K562 (cell line): ENCODE results near the gene FEV. TPM values are rescaled to one million over a fixed set of nuclear protein-coding genes. Genes with fewer than 3 reads are reported as not detected.

ENCODE experiments used
- BRCA1 ChIP-seq, 2 experiments: fragments of 450-650 bp in 1 of 2; sonication (generic) in 1 of 2; formaldehyde crosslinking in 1 of 2; IDR thresholded peaks; 2 replicates each; pipeline versions ENCODE4 v1.5.0 to v1.6.1; 2017 to 2020; ENCODE audit warnings: mild to moderate bottlenecking in 1 of 2, missing genetic modification reagents in 1 of 2
- CREB5 ChIP-seq: fragments of 250-450 bp; sonication (Bioruptor Pico); IDR thresholded peaks from 2 replicates; pipeline ENCODE4 v1.5.0; 2020; ENCODE audit warnings: mild to moderate bottlenecking
- EHMT2 ChIP-seq: fragments of 450-650 bp; IDR thresholded peaks from 2 replicates; pipeline ENCODE4 v1.6.1; 2018; ENCODE audit warnings: antibody characterized with exemption
- KLF1 ChIP-seq: fragments of 450-650 bp; IDR thresholded peaks from 2 replicates; pipeline ENCODE4 v1.6.1; 2016; ENCODE audit warnings: missing genetic modification characterization, missing compliant biosample characterization
- NEUROD1 ChIP-seq: fragments of 150-350 bp; IDR thresholded peaks from 2 replicates; pipeline ENCODE4 v1.6.1; 2014; ENCODE audit warnings: borderline replicate concordance, low read length, low read depth; ENCODE audit not compliant: partially characterized antibody
- SMARCB1 ChIP-seq: IDR thresholded peaks from 2 replicates; pipeline ENCODE4 v1.6.1; 2011; ENCODE audit warnings: improper control_type of control experiment, low read depth; ENCODE audit not compliant: insufficient read length
- ZNF3 ChIP-seq: fragments of 250-450 bp; sonication (Bioruptor Pico); IDR thresholded peaks from 2 replicates; pipeline ENCODE4 v1.5.0; 2021; ENCODE audit warnings: mild to moderate bottlenecking, moderate library complexity
- ZNF384 ChIP-seq: IDR thresholded peaks from 2 replicates; pipeline ENCODE4 v1.6.1; 2012; ENCODE audit warnings: low read depth, low read length, improper control_type of control experiment
- ZNF592 ChIP-seq: fragments of 450-650 bp; IDR thresholded peaks from 2 replicates; pipeline ENCODE4 v1.6.1; 2017; ENCODE audit warnings: antibody characterized with exemption, mild to moderate bottlenecking
- polyA plus RNA-seq, 8 experiments: library from polyadenylated mRNA; depleted of rRNA in 4 of 8; stranded (reverse) in 5 of 8; unstranded in 3 of 8; fragments of >200 nt; fragmentation: Nextera tagmentation in 2 of 8; fragmentation: Illumina TruSeq in 1 of 8; extraction: Ambion mirVana in 2 of 8; extraction: Trizol in 1 of 8; gene quantifications; 2 replicates each; pipeline versions ENCODE4 v1.2.1 to v1.2.3, GENCODE V29; 2011 to 2014; ENCODE audit warnings: inconsistent platforms in 1 of 8, missing spikeins in 1 of 8
- total RNA-seq, 7 experiments: library from RNA; depleted of rRNA in 6 of 7; stranded (reverse); fragments of >200 nt in 6 of 7; fragmentation: Illumina TruSeq in 2 of 7; extraction: Trizol in 2 of 7; gene quantifications; 2 replicates each; pipeline versions ENCODE4 v1.2.1 to v1.2.3, GENCODE V29; 2011 to 2021; ENCODE audit warnings: low replicate concordance in 1 of 7

Gene FEV
- total and polyA plus RNA-seq, 9 of the 15 experiments (the other 6 are each of a cell fraction or from before 2014, with no cell fraction given), result 0.08 to 1.6 (median 0.62) TPM; not detected in 1

GRCh38 chr2:218961651-218962570 is 23.1 kb downstream of the FEV start (continued):
- TF ChIP-seq CREB5 (CRISPR knock-in tag), result no peak
- TF ChIP-seq ZNF592, result no peak
- TF ChIP-seq ZNF3 (CRISPR knock-in tag), result no peak
- TF ChIP-seq SMARCB1, result no peak
- peak; percentile 83 for TF ChIP-seq EHMT2
- TF ChIP-seq BRCA1 (IDR thresholded peaks at IDR 0.05), result no peak
- TF ChIP-seq BRCA1 (CRISPR knock-in tag; IDR thresholded peaks at IDR 0.05), result no peak
- no peak for TF ChIP-seq ZNF384
- TF ChIP-seq NEUROD1, result no peak
- no peak for TF ChIP-seq KLF1 (tag)
